Measurements from ENCODE around the gene FADS1. TPM values are rescaled to one million over a fixed set of nuclear protein-coding genes. Genes with fewer than 3 reads are reported as not detected.

Gene FADS1
- total and polyA plus RNA-seq, 11 donors: 14.3 to 72.6 (median 23.6) TPM

DNA sequence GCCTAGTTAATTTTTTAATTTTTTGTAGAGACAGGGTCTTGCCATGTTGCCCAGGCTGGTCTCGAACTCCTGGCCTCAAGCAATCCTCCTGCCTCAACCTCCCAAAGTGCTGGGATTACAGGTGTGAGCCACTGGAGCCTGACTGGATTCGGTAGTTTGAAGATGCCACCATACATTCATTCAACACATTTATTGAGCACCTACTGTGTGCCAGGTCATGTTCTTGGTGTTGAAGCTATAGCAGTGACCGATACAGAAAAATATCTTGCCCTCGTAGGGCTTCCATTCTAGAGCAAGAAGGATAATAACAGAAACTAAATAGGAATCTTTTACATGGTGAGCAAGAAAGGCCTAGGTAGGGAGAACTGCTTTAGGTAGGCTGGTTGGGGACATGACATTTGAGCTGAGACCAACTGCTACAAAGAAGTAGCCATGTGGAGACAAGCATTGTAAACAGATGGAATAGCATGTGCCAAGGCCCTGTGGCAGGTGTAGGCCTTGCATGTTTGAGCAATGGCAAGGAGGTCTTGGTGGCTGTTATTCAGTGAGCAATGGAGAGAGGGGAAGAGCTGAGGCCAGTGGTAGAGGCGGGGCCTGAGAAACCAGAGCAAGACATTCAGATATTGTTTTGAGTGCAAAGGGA, 66.1 kb downstream of the FADS1 start:
- Histone ChIP-seq H3K27ac (no peak overlapping the region), H3K36me3 (no peaks in the 10 kb centered on the region), H3K4me1 (peaks cover 0 to 18% (median 7%) of the 10 kb centered on the region in 12 donors), H3K9me3 (no peaks in the 10 kb centered on the region), H3K27me3 (peaks cover 0 to 7% (median 2%) of the 10 kb centered on the region in 9 donors), H3K4me3 (no peak overlapping the region)
- ATAC-seq: no peak
- intact Hi-C loops (cut with DNase I): loop anchor here in 4 of 10 donors (5.0 kb wide), 1 partner anchor 357 kb away; no protein-coding TSS in a partner anchor
- WGBS, 4 donors: 93 to 98% (median 95%) methylated on average over 5 of the region's 5 CpGs
- DNase-seq: no peak
- TF ChIP-seq, protein P1, sequence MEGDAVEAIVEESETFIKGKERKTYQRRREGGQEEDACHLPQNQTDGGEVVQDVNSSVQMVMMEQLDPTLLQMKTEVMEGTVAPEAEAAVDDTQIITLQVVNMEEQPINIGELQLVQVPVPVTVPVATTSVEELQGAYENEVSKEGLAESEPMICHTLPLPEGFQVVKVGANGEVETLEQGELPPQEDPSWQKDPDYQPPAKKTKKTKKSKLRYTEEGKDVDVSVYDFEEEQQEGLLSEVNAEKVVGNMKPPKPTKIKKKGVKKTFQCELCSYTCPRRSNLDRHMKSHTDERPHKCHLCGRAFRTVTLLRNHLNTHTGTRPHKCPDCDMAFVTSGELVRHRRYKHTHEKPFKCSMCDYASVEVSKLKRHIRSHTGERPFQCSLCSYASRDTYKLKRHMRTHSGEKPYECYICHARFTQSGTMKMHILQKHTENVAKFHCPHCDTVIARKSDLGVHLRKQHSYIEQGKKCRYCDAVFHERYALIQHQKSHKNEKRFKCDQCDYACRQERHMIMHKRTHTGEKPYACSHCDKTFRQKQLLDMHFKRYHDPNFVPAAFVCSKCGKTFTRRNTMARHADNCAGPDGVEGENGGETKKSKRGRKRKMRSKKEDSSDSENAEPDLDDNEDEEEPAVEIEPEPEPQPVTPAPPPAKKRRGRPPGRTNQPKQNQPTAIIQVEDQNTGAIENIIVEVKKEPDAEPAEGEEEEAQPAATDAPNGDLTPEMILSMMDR (IDR thresholded peaks at IDR 0.05): no peak
- no peak for TF ChIP-seq POLR2A (IDR thresholded peaks at IDR 0.05)

MicroRNAs encoded within 50 kb of the gene (microRNA counts, 767-probe panel; counts per million panel counts)
- microRNA hsa-miR-1908 (1,700 to 1,966 counts per million in 2 donors), microRNA hsa-miR-611 (0 to 71.6 counts per million in 2 donors)

Other genes starting within 250 kb of the FADS1 start
- gene SYT7, start 235.9 kb downstream of the FADS1 start, total RNA-seq: 10 to 100 TPM; 12.4 to 22.7 (median 17.4) TPM
- gene SYT7, start 235.9 kb downstream of the FADS1 start, polyA plus RNA-seq: 10 to 100 TPM; 13.0 to 34.7 TPM
- 1 to 10 TPM; 2.4 to 5.6 (median 3.8) TPM for gene DAGLA, start 136.6 kb downstream of the FADS1 start, total RNA-seq
- 1 to 10 TPM; 2.2 to 3.3 TPM for gene DAGLA, start 136.6 kb downstream of the FADS1 start, polyA plus RNA-seq
- gene MYRF, start 64.4 kb downstream of the FADS1 start, total RNA-seq: 10 to 100 TPM in 1 of 9 donors, under 1 TPM in 6, not detected in 2; 0.20 to 41.2 (median 0.32) TPM
- under 1 TPM; 0.11 to 0.18 TPM for gene MYRF, start 64.4 kb downstream of the FADS1 start, polyA plus RNA-seq
- 100 to 1,000 TPM in 7 of 9 donors, 10 to 100 TPM in 2; 48.0 to 129 (median 103) TPM for gene TMEM258, start 24.4 kb downstream of the FADS1 start, total RNA-seq
- 100 to 1,000 TPM; 119 to 139 TPM for gene TMEM258, start 24.4 kb downstream of the FADS1 start, polyA plus RNA-seq
- gene FEN1, start 24.1 kb downstream of the FADS1 start, total RNA-seq: 10 to 100 TPM in 1 of 9 donors, 1 to 10 TPM in 8; 3.9 to 13.7 (median 6.8) TPM
- 10 to 100 TPM in 1 of 2 donors, 1 to 10 TPM in 1; 2.6 to 11.9 TPM for gene FEN1, start 24.1 kb downstream of the FADS1 start, polyA plus RNA-seq
- 10 to 100 TPM in 8 of 9 donors, 1 to 10 TPM in 1; 2.6 to 38.2 (median 19.2) TPM for gene FADS2, start 11.3 kb upstream of the FADS1 start, total RNA-seq
- gene FADS2, start 11.3 kb upstream of the FADS1 start, polyA plus RNA-seq: 10 to 100 TPM; 13.8 to 43.6 TPM
- 100 to 1,000 TPM in 3 of 9 donors, 10 to 100 TPM in 6; 53.2 to 147 (median 79.6) TPM for gene FADS3, start 74.5 kb upstream of the FADS1 start, total RNA-seq
- 100 to 1,000 TPM in 1 of 2 donors, 10 to 100 TPM in 1; 65.6 to 237 TPM for gene FADS3, start 74.5 kb upstream of the FADS1 start, polyA plus RNA-seq
- gene RAB3IL1, start 100.6 kb upstream of the FADS1 start, total RNA-seq: 10 to 100 TPM in 3 of 9 donors, 1 to 10 TPM in 6; 4.7 to 22.0 (median 7.7) TPM
- 1 to 10 TPM; 6.0 to 7.5 TPM for gene RAB3IL1, start 100.6 kb upstream of the FADS1 start, polyA plus RNA-seq
- gene BEST1, start 133.3 kb upstream of the FADS1 start, total RNA-seq: 1 to 10 TPM in 4 of 9 donors, under 1 TPM in 5; 0.64 to 4.4 (median 0.94) TPM
- gene BEST1, start 133.3 kb upstream of the FADS1 start, polyA plus RNA-seq: 1 to 10 TPM; 2.1 to 2.8 TPM
- gene FTH1, start 150.6 kb upstream of the FADS1 start, total RNA-seq: 1,000 to 10,000 TPM; 1,764 to 5,397 (median 2,454) TPM
- gene FTH1, start 150.6 kb upstream of the FADS1 start, polyA plus RNA-seq: 1,000 to 10,000 TPM; 2,334 to 3,498 TPM